K562 (cell line): Measurements from ENCODE around the gene ATP5MK.

Experiments used
- CBX2 ChIP-seq: fragments of 200-600 bp; sonication (generic); IDR thresholded peaks from one replicate; pipeline ENCODE4 v1.6.1; 2012; ENCODE audit warnings: mild to moderate bottlenecking, low read length, inconsistent platforms; ENCODE audit not compliant: insufficient read depth, poor library complexity, severe bottlenecking
- HMG20A ChIP-seq: fragments of 450-650 bp; formaldehyde crosslinking; conservative IDR thresholded peaks from 2 replicates; pipeline ENCODE4 v1.4.0; 2020; ENCODE audit warnings: mild to moderate bottlenecking, mixed read lengths
- ZNF589 ChIP-seq: fragments of 200-800 bp; sonication (Bioruptor generic); IDR thresholded peaks from 2 replicates; pipeline ENCODE4 v1.6.1; 2016; ENCODE audit warnings: low read depth, missing genetic modification characterization, missing compliant biosample characterization

- no peak for TF ChIP-seq ZNF589 (CRISPR knock-in tag)
- TF ChIP-seq CBX2: no peak
- no peak for TF ChIP-seq HMG20A
Measured at GRCh38 chr10:103396067-103396788, at the start of gene ATP5MK, which contains the start of gene PDCD11.
